LNCaP clone FGC (cell line): ENCODE results near the gene SSR3.

Experiments
- DNase-seq: peaks from one replicate; pipeline ENCODE4 v3.0.0-alpha.2; 2011; ENCODE audit warnings: low read depth
- H3K4me3 ChIP-seq: 2 replicates; pipeline ENCODE4 v1.5.1; 2011; ENCODE audit warnings: mild to moderate bottlenecking, low read depth, low read length, control low read depth
- CTCF ChIP-seq: IDR thresholded peaks from 2 replicates; pipeline ENCODE4 v1.5.1; 2012; ENCODE audit warnings: mild to moderate bottlenecking; ENCODE audit not compliant: control insufficient read depth, insufficient read depth; ENCODE audit errors: extremely low read depth

SSR3 gene

GRCh38 chr3:156495816-156496215 lies 59.1 kb downstream of the SSR3 start:
- no peak for TF ChIP-seq CTCF
- H3K4me3 ChIP-seq: no peak overlapping the region
- no peak for DNase-seq

GRCh38 chr3:156493887-156494286 lies 61.0 kb downstream of the SSR3 start:
- no peak for TF ChIP-seq CTCF
- H3K4me3 ChIP-seq: no peak overlapping the region

GRCh38 chr3:156492801-156493261 lies 62.1 kb downstream of the SSR3 start:
- no peak for DNase-seq
- TF ChIP-seq CTCF: no peak
- H3K4me3 ChIP-seq: no peak overlapping the region

More at GRCh38 chr3:156493887-156494286, 61.0 kb downstream of the SSR3 start:
- DNase-seq: no peak

GRCh38 chr3:156491192-156491591 lies 63.7 kb downstream of the SSR3 start:
- no peak for DNase-seq
- no peak overlapping the region for H3K4me3 ChIP-seq
- no peak for TF ChIP-seq CTCF
